GM18511 (cell line): ENCODE results near the gene PRKCZ.

Experiments
- ATAC-seq: cut with Tn5 transposase; IDR thresholded peaks from one replicate; pipeline ENCODE4 v1.9.1; 2021; ENCODE audit warnings: mild to moderate bottlenecking, moderate library complexity; ENCODE audit not compliant: unreplicated experiment

Gene PRKCZ

GRCh38 chr1:2060072-2060471 lies 9.9 kb downstream of the PRKCZ start:
- ATAC-seq: no peak

GRCh38 chr1:2060535-2060934 lies 10.3 kb downstream of the PRKCZ start:
- no peak for ATAC-seq

GRCh38 chr1:2061065-2061778 lies 11.0 kb downstream of the PRKCZ start:
- no peak for ATAC-seq

GRCh38 chr1:2065699-2066098 lies 15.5 kb downstream of the PRKCZ start:
- ATAC-seq: no peak

GRCh38 chr1:2067393-2067792 lies 17.2 kb downstream of the PRKCZ start:
- ATAC-seq: no peak

GRCh38 chr1:2067981-2068380 lies 17.8 kb downstream of the PRKCZ start:
- ATAC-seq: no peak

- ATAC-seq: no peak
These were observed 18.7 kb downstream of the PRKCZ start for GRCh38 chr1:2068951-2069350.

GRCh38 chr1:2070016-2070415 lies 19.8 kb downstream of the PRKCZ start:
- ATAC-seq: no peak

GRCh38 chr1:2070800-2071530 lies 20.8 kb downstream of the PRKCZ start:
- ATAC-seq: no peak

- no peak for ATAC-seq
These were observed 22.0 kb downstream of the PRKCZ start for GRCh38 chr1:2072109-2072806.

- ATAC-seq: no peak
These were observed 22.7 kb downstream of the PRKCZ start for GRCh38 chr1:2072891-2073290.

GRCh38 chr1:2073382-2074230 lies 23.4 kb downstream of the PRKCZ start:
- ATAC-seq: no peak

- ATAC-seq: no peak
These were observed 24.2 kb downstream of the PRKCZ start for GRCh38 chr1:2074396-2074795.

- no peak for ATAC-seq
These were observed 24.9 kb downstream of the PRKCZ start for GRCh38 chr1:2074944-2075740.

GRCh38 chr1:2076826-2077225 lies 26.6 kb downstream of the PRKCZ start:
- no peak for ATAC-seq

GRCh38 chr1:2078170-2078569 lies 28.0 kb downstream of the PRKCZ start:
- ATAC-seq: no peak

- ATAC-seq: no peak
These were observed 29.3 kb downstream of the PRKCZ start for GRCh38 chr1:2079396-2080085.

- no peak for ATAC-seq
These were observed 29.9 kb downstream of the PRKCZ start for GRCh38 chr1:2080140-2080539.

- ATAC-seq: no peak
These were observed 30.7 kb downstream of the PRKCZ start for GRCh38 chr1:2080884-2081283.
